Hepatocyte (in vitro differentiated cells): ENCODE results near the gene LINC01488. TPM values are rescaled to one million over a fixed set of nuclear protein-coding genes. Genes with fewer than 3 reads are reported as not detected.

Source experiments
- DNase-seq: peaks from one replicate; pipeline ENCODE4 v3.0.0-alpha.2; 2016; ENCODE audit warnings: low spot score
- H2AFZ ChIP-seq: fragments of 200-600 bp; sonication (generic); 2 replicates; pipeline ENCODE4 v1.6.0; 2016; ENCODE audit warnings: antibody characterized with exemption, mild to moderate bottlenecking
- H3K27ac ChIP-seq: fragments of 200-600 bp; sonication (generic); 2 replicates; pipeline ENCODE4 v1.5.1; 2016; ENCODE audit warnings: mild to moderate bottlenecking
- H3K27me3 ChIP-seq: fragments of 200-600 bp; sonication (generic); 2 replicates; pipeline ENCODE4 v1.6.1; 2016
- H3K36me3 ChIP-seq: fragments of 200-600 bp; sonication (generic); replicated peaks from 2 replicates; pipeline ENCODE4 v1.5.1; 2016; ENCODE audit warnings: low read depth; ENCODE audit not compliant: insufficient read depth
- H3K4me1 ChIP-seq: fragments of 200-600 bp; sonication (generic); 2 replicates; pipeline ENCODE4 v1.5.1; 2016; ENCODE audit warnings: mild to moderate bottlenecking, moderate library complexity; ENCODE audit not compliant: insufficient read depth
- H3K4me2 ChIP-seq: fragments of 200-600 bp; sonication (generic); 2 replicates; pipeline ENCODE4 v1.6.0; 2016
- H3K4me3 ChIP-seq: fragments of 200-600 bp; sonication (generic); 2 replicates; pipeline ENCODE4 v1.5.1; 2016; ENCODE audit warnings: mild to moderate bottlenecking
- H3K79me2 ChIP-seq: fragments of 200-600 bp; sonication (generic); 2 replicates; pipeline ENCODE4 v1.6.0; 2017; ENCODE audit warnings: mild to moderate bottlenecking
- H3K9me2 ChIP-seq: fragments of 200-600 bp; sonication (generic); replicated peaks from 2 replicates; pipeline ENCODE4 v1.6.0; 2017; ENCODE audit warnings: mild to moderate bottlenecking; ENCODE audit not compliant: insufficient read depth
- H3K9me3 ChIP-seq: fragments of 200-600 bp; sonication (generic); 2 replicates; pipeline ENCODE4 v1.5.1; 2016; ENCODE audit warnings: low read depth, mild to moderate bottlenecking
- H4K20me1 ChIP-seq: fragments of 200-600 bp; sonication (generic); 2 replicates; pipeline ENCODE4 v1.6.0; 2016; ENCODE audit warnings: mild to moderate bottlenecking; ENCODE audit not compliant: insufficient read depth, poor library complexity, severe bottlenecking
- CTCF ChIP-seq: fragments of 200-600 bp; sonication (generic); IDR thresholded peaks from 2 replicates; pipeline ENCODE4 v1.5.1; 2016; ENCODE audit warnings: antibody characterized with exemption, mild to moderate bottlenecking; ENCODE audit not compliant: poor library complexity
- EZH2 ChIP-seq: fragments of 200-600 bp; sonication (generic); IDR thresholded peaks from 2 replicates; pipeline ENCODE4 v1.6.1; 2016; ENCODE audit warnings: antibody characterized with exemption, mild to moderate bottlenecking, borderline replicate concordance
- EZH2phosphoT487 ChIP-seq: fragments of 200-600 bp; sonication (generic); IDR thresholded peaks from one replicate; pipeline ENCODE4 v1.6.1; 2018; ENCODE audit warnings: antibody characterized with exemption, mild to moderate bottlenecking, low read depth, moderate library complexity; ENCODE audit not compliant: unreplicated experiment, severe bottlenecking
- WGBS: methylation state at CpG from one replicate; pipeline ENCODE4 v1.1.6; 2016; ENCODE audit warnings: low lambda C conversion rate; ENCODE audit errors: missing lambda C conversion rate; 5-methylcytosine and 5-hydroxymethylcytosine counted together
- polyA plus RNA-seq: library from polyadenylated mRNA; unstranded; fragments of >200 nt; fragmentation: Nextera tagmentation; extraction: Ambion mirVana; gene quantifications from 2 replicates; pipeline ENCODE4 v1.2.1, GENCODE V29; 2016
- total RNA-seq: library from RNA; depleted of rRNA; stranded (reverse); fragments of >200 nt; gene quantifications from 2 replicates; pipeline ENCODE4 v1.2.3, GENCODE V29; 2014

Gene LINC01488
- total and polyA plus RNA-seq, 2 experiments from 2014 or later, result 0.27 to 0.59 TPM

GRCh38 chr11:69536406-69536805, 54.9 kb downstream of the LINC01488 start:
- Histone ChIP-seq H2AFZ (no peak overlapping the region), H3K4me2 (no peak overlapping the region), H3K27me3 (no peaks in the 10 kb centered on the region), H3K27ac (no peak overlapping the region), H4K20me1 (no peaks in the 10 kb centered on the region), H3K4me3 (no peak overlapping the region), H3K9me3 (no peaks in the 10 kb centered on the region), H3K36me3 (no peaks in the 10 kb centered on the region), H3K79me2 (no peaks in the 10 kb centered on the region), H3K4me1 (no peaks in the 10 kb centered on the region), H3K9me2 (no peaks in the 10 kb centered on the region)
- no peak for TF ChIP-seq EZH2phosphoT487
- TF ChIP-seq CTCF, result no peak
- no peak for TF ChIP-seq EZH2
- DNase-seq, result no peak
- WGBS, result 92% methylated on average over 9 of the region's 9 CpGs

- TF ChIP-seq EZH2phosphoT487, result no peak
- no peak for TF ChIP-seq EZH2
- TF ChIP-seq CTCF, result no peak
- Histone ChIP-seq H3K9me2 (no peaks in the 10 kb centered on the region), H3K4me1 (no peaks in the 10 kb centered on the region), H3K79me2 (no peaks in the 10 kb centered on the region), H3K36me3 (no peaks in the 10 kb centered on the region), H3K9me3 (no peaks in the 10 kb centered on the region), H3K4me3 (no peak overlapping the region), H3K27me3 (no peaks in the 10 kb centered on the region), H3K4me2 (no peak overlapping the region), H3K27ac (no peak overlapping the region), H4K20me1 (no peaks in the 10 kb centered on the region), H2AFZ (no peak overlapping the region)
- DNase-seq, result no peak
- whole genome bisulfite sequencing, result 96% methylated on average over 10 of the region's 10 CpGs
These were observed 55.7 kb downstream of the LINC01488 start for GRCh38 chr11:69537126-69537525.

- Histone ChIP-seq H3K36me3 (no peaks in the 10 kb centered on the region), H3K4me3 (no peak overlapping the region), H4K20me1 (no peaks in the 10 kb centered on the region), H3K4me1 (no peaks in the 10 kb centered on the region), H2AFZ (no peak overlapping the region), H3K9me2 (no peaks in the 10 kb centered on the region), H3K27ac (no peak overlapping the region), H3K79me2 (no peaks in the 10 kb centered on the region), H3K4me2 (no peak overlapping the region), H3K27me3 (no peaks in the 10 kb centered on the region), H3K9me3 (no peaks in the 10 kb centered on the region)
- no peak for DNase-seq
- 94% methylated on average over 12 of the region's 12 CpGs for WGBS
- TF ChIP-seq EZH2phosphoT487, result no peak
These were observed 56.6 kb downstream of the LINC01488 start for GRCh38 chr11:69537855-69538640.

GRCh38 chr11:69538854-69539253, 57.4 kb downstream of the LINC01488 start:
- Histone ChIP-seq H3K4me1 (no peaks in the 10 kb centered on the region), H3K27me3 (no peaks in the 10 kb centered on the region), H2AFZ (no peak overlapping the region), H3K9me2 (no peaks in the 10 kb centered on the region), H3K27ac (no peak overlapping the region), H3K9me3 (no peaks in the 10 kb centered on the region), H3K4me3 (no peak overlapping the region), H3K36me3 (no peaks in the 10 kb centered on the region), H3K4me2 (no peak overlapping the region), H4K20me1 (no peaks in the 10 kb centered on the region), H3K79me2 (no peaks in the 10 kb centered on the region)
- WGBS, result 97% methylated on average over 8 of the region's 8 CpGs
- no peak for TF ChIP-seq EZH2
- no peak for TF ChIP-seq EZH2phosphoT487
- no peak for TF ChIP-seq CTCF
- no peak for DNase-seq
